SK-N-SH (cell line): ENCODE measurements around the gene WDFY2.

Experiments used
- TF ChIP-seq, protein P1 (sequence below): IDR thresholded peaks from 2 replicates; pipeline ENCODE4 v1.4.0; 2012; ENCODE audit warnings: low read depth, borderline replicate concordance
- TF ChIP-seq, protein P2 (sequence below): IDR thresholded peaks from 2 replicates; pipeline ENCODE4 v1.6.1; 2012; ENCODE audit warnings: mild to moderate bottlenecking, low read depth, low read length, moderate library complexity

DNA sequence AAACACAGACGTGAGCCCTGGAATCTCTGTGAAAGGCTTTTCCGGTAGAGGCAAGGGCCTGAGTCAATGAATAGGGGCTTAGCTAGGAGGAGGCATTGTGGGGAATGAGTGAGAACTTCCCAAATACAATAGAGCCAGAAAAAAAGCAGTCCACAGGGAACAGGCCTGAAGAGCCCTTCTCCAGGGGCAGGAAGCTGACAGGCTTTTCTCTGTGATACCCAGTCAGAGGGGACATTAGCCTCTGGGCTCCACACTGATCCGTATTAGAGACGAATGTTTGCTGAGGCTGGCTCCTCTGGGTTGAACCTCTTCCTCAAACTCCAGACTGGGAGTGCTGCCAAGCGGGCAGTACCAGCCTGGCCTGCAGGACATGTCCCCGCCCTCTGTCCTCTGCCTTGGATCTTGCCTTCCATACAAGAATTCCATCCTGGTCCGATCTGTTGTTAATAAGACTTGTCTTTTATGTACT, 217.4 kb downstream of the WDFY2 start:
- TF ChIP-seq, protein P1, sequence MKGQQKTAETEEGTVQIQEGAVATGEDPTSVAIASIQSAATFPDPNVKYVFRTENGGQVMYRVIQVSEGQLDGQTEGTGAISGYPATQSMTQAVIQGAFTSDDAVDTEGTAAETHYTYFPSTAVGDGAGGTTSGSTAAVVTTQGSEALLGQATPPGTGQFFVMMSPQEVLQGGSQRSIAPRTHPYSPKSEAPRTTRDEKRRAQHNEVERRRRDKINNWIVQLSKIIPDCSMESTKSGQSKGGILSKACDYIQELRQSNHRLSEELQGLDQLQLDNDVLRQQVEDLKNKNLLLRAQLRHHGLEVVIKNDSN: no peak
- TF ChIP-seq, protein P2, sequence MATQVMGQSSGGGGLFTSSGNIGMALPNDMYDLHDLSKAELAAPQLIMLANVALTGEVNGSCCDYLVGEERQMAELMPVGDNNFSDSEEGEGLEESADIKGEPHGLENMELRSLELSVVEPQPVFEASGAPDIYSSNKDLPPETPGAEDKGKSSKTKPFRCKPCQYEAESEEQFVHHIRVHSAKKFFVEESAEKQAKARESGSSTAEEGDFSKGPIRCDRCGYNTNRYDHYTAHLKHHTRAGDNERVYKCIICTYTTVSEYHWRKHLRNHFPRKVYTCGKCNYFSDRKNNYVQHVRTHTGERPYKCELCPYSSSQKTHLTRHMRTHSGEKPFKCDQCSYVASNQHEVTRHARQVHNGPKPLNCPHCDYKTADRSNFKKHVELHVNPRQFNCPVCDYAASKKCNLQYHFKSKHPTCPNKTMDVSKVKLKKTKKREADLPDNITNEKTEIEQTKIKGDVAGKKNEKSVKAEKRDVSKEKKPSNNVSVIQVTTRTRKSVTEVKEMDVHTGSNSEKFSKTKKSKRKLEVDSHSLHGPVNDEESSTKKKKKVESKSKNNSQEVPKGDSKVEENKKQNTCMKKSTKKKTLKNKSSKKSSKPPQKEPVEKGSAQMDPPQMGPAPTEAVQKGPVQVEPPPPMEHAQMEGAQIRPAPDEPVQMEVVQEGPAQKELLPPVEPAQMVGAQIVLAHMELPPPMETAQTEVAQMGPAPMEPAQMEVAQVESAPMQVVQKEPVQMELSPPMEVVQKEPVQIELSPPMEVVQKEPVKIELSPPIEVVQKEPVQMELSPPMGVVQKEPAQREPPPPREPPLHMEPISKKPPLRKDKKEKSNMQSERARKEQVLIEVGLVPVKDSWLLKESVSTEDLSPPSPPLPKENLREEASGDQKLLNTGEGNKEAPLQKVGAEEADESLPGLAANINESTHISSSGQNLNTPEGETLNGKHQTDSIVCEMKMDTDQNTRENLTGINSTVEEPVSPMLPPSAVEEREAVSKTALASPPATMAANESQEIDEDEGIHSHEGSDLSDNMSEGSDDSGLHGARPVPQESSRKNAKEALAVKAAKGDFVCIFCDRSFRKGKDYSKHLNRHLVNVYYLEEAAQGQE: no peak
